ENCODE results near the gene PDGFRB.

The PDGFRB gene

GRCh38 chr5:150068961-150069645 lies 86.5 kb downstream of the PDGFRB start:
- no peak for DNase-seq

GRCh38 chr5:150068472-150068871 lies 87.2 kb downstream of the PDGFRB start:
- no peak for DNase-seq

- DNase-seq: no peak
Observed at GRCh38 chr5:150068071-150068470, 87.6 kb downstream of the PDGFRB start.

- DNase-seq: no peak
Observed at GRCh38 chr5:150067405-150067960, 88.2 kb downstream of the PDGFRB start.

GRCh38 chr5:150066901-150067396 lies 88.7 kb downstream of the PDGFRB start:
- no peak for DNase-seq

- no peak for DNase-seq
Observed at GRCh38 chr5:150066436-150066835, 89.2 kb downstream of the PDGFRB start.

- no peak for DNase-seq
Observed at GRCh38 chr5:150065886-150066285, 89.8 kb downstream of the PDGFRB start.

- DNase-seq: peak in 7 of 58 donors; percentile 16 to 39 (median 21)
Observed at GRCh38 chr5:150065346-150065745, 90.3 kb downstream of the PDGFRB start.

- no peak for DNase-seq
Observed at GRCh38 chr5:150064681-150065220, 90.9 kb downstream of the PDGFRB start.
